PFSK-1 (cell line): ENCODE results near the gene PSMA3.

Experiments used
- FOXP2 ChIP-seq: optimal IDR thresholded peaks from 2 replicates; pipeline ENCODE3; 2011; ENCODE audit warnings: borderline replicate concordance, control low read depth, inconsistent platforms; ENCODE audit not compliant: insufficient read depth; ENCODE audit errors: extremely low read length, extremely low read depth
- POLR2AphosphoS5 ChIP-seq: IDR thresholded peaks from 2 replicates; pipeline ENCODE4 v1.6.1; 2012; ENCODE audit warnings: low read depth, mild to moderate bottlenecking, control low read depth, low read length, moderate library complexity
- SIN3A ChIP-seq: IDR thresholded peaks from 2 replicates; pipeline ENCODE4 v1.6.1; 2012; ENCODE audit warnings: mild to moderate bottlenecking, low read length, moderate library complexity, borderline replicate concordance; ENCODE audit not compliant: insufficient read depth
- TAF1 ChIP-seq: IDR thresholded peaks from 2 replicates; pipeline ENCODE4 v1.6.1; 2012; ENCODE audit warnings: low read length, control low read depth, borderline replicate concordance; ENCODE audit not compliant: insufficient read depth

DNA sequence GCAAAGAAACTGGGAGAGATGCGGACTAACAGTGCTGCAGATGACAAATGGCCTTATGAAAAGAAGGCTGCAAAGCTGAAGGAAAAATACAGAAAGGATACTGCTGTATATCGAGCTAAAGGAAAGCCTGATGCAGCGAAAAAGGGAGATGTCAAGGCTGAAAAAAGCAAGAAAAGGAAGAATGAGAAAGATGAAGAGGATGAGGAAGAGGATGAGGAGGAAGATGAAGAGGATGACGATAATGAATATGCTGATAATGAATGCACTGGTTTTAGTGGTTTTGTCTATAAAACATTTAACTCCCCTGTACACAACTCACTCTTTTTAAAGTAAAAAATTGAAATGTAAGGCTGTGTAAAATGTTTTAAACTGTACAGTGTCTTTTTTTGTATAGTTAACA, 40.5 kb downstream of the PSMA3 start:
- TF ChIP-seq TAF1 (no peak), POLR2AphosphoS5 (no peak), FOXP2 (no peak), SIN3A (no peak)
